ENCODE data around the gene ATXN2L. TPM values are rescaled to one million over a fixed set of nuclear protein-coding genes. Genes with fewer than 3 reads are reported as not detected.

ATXN2L gene
- total and polyA plus RNA-seq, 2 of the 13 experiments (the other 11 are each of a cell fraction or from before 2014, with no cell fraction given) = 40.8 to 55.1 TPM

GRCh38 chr16:28879261-28879840 lies 56.6 kb downstream of the ATXN2L start:
- ATAC-seq (no peak), FAIRE-seq (no peak), DNase-seq (ENCODE audit: low spot score) (no peak)
- Histone ChIP-seq H3K36me3 (replicated peaks in 1 of 2; ENCODE audit: control insufficient read depth in 1 of 2, insufficient read depth in 2 of 2, low read length in 2 of 2) (peaks cover 6 to 10% of the 10 kb centered on the region in 2 experiments; a peak in 4 of 5 replicates), H3K9ac (ENCODE audit: insufficient read depth, low read depth, low read length) (no peak overlapping the region), H3K4me3 (replicated peaks in 1 of 3; ENCODE audit: insufficient read depth in 1 of 3, low read depth in 2 of 3, low read length in 3 of 3) (no peak overlapping the region), H3K4me2 (ENCODE audit: low read depth, low read length) (no peak overlapping the region), H3K4me1 (ENCODE audit: insufficient read depth, low read length) (no peaks in the 10 kb centered on the region), H3K9me3 (ENCODE audit: low read length) (no peaks in the 10 kb centered on the region), H3K27me3 (ENCODE audit: control insufficient read depth in 1 of 2, insufficient read depth in 2 of 2, low read length in 2 of 2) (no peaks in the 10 kb centered on the region), H3K27ac (ENCODE audit: extremely low read length, insufficient read depth, low read length) (no peak overlapping the region), H2AFZ (ENCODE audit: low read length) (no peak overlapping the region), H3K79me2 (ENCODE audit: insufficient read depth, low read length) (no peaks in the 10 kb centered on the region), H4K20me1 (ENCODE audit: insufficient read depth, low read length) (no peaks in the 10 kb centered on the region)
- no TSS peak for BruUV-seq (replicated peaks)
- ChIA-PET POLR2A (interaction anchor here (0.9 kb wide), 1 partner anchor 14 kb away, joined by 3 read pairs; no protein-coding TSS in a partner anchor), CTCF (ENCODE audit: low intra/inter-chr PET ratio, low total read pairs) (no interaction called here)
- in situ Hi-C loops (cut with HindIII; ENCODE audit: extremely low pct_ligation_motif_present, low pct_unique_long_range_greater_than_20kb) (no loop called here), intact Hi-C loops (cut with micrococcal nuclease; ENCODE audit: unreplicated experiment) (no loop called here)
- TF ChIP-seq SRSF1 (optimal IDR thresholded peaks at IDR 0.05; ENCODE audit: low read depth, low read length) (peak; percentile 31), CSRNP2 (CRISPR knock-in tag; conservative IDR thresholded peaks at IDR 0.05; ENCODE audit: low read depth) (no peak), TRIM22 (IDR thresholded peaks at IDR 0.05) (no peak), TRAFD1 (CRISPR knock-in tag; IDR thresholded peaks at IDR 0.05; ENCODE audit: borderline replicate concordance) (no peak), SNAI1 (CRISPR knock-in tag; IDR thresholded peaks at IDR 0.05; ENCODE audit: borderline replicate concordance) (no peak), MYNN (CRISPR knock-in tag; IDR thresholded peaks at IDR 0.05; ENCODE audit: low read depth) (no peak), ZNF674 (CRISPR knock-in tag; IDR thresholded peaks at IDR 0.05; ENCODE audit: low read depth) (no peak)
- WGBS (ENCODE audit: low lambda C conversion rate) = 93% methylated on average over 27 of the region's 27 CpGs
